Adrenal gland (tissue), 12 donors: Measurements from ENCODE around the gene FOSB. TPM values are rescaled to one million over a fixed set of nuclear protein-coding genes. Genes with fewer than 3 reads are reported as not detected.

Experiments
- DNase-seq, 7 donors: peaks; one replicate each; pipeline ENCODE4 v3.0.0-alpha.2; 2019 to 2020
- H3K27ac ChIP-seq, 5 donors: fragments of 200-600 bp; sonication (generic) in 4 of 5; 1 replicate in 3 of 5; 2 replicates in 2 of 5; pipeline versions ENCODE4 v1.5.1 to v1.8.0; 2016 to 2020; ENCODE audit warnings: mild to moderate bottlenecking in 1 of 5
- H3K27me3 ChIP-seq: fragments of 200-600 bp; 2 replicates; pipeline ENCODE4 v1.8.0; 2021
- H3K36me3 ChIP-seq, 2 donors: fragments of 200-600 bp; replicated peaks in 1 of 2; 1 replicate in 1 of 2; 2 replicates in 1 of 2; pipeline versions ENCODE4 v1.5.1 to v1.8.0; 2018 to 2022
- H3K4me1 ChIP-seq, 2 donors: fragments of 200-600 bp; replicated peaks in 1 of 2; 1 replicate in 1 of 2; 2 replicates in 1 of 2; pipeline versions ENCODE4 v1.5.1 to v1.8.0; 2018 to 2021
- H3K4me3 ChIP-seq, 4 donors: fragments of 200-600 bp; sonication (generic) in 3 of 4; one replicate each; pipeline ENCODE4 v1.5.1; 2016 to 2018
- H3K9me3 ChIP-seq, 3 donors: fragments of 200-600 bp; sonication (generic) in 1 of 3; replicated peaks in 1 of 3; 1 replicate in 2 of 3; 2 replicates in 1 of 3; pipeline versions ENCODE4 v1.5.1 to v1.8.0; 2016 to 2021
- CTCF ChIP-seq, 6 experiments: fragments of 450-650 bp in 4 of 6; fragments of 200-600 bp in 2 of 6; sonication (generic) in 1 of 6; IDR thresholded peaks; 1 replicate in 5 of 6; 2 replicates in 1 of 6; pipeline versions ENCODE4 v1.5.1 to v1.8.0; 2016 to 2021; ENCODE audit warnings: antibody characterized with exemption in 6 of 6, mild to moderate bottlenecking in 2 of 6, moderate library complexity in 1 of 6
- POLR2A ChIP-seq, 2 donors: fragments of 450-650 bp; IDR thresholded peaks; one replicate each; pipeline ENCODE4 v1.6.1; 2017; ENCODE audit warnings: antibody characterized with exemption in 2 of 2, mild to moderate bottlenecking in 2 of 2, moderate library complexity in 1 of 2
- WGBS, 4 donors: extraction: QIAGEN DNeasy Blood & Tissue Kit in 2 of 4; methylation state at CpG; one replicate each; pipeline versions ENCODE4 v1.1.5 to v1.1.7; 2013 to 2017; 5-methylcytosine and 5-hydroxymethylcytosine counted together
- intact Hi-C, 2 donors: fragments of 100-400 bp; cut with DNase I; formaldehyde crosslinking; loops; one replicate each; pipeline versions ENCODE4 v1.14.1 to v1.15.0; 2022 to 2023
- polyA plus RNA-seq, 3 donors: library from polyadenylated mRNA; stranded (reverse); fragments of 200-250 nt in 2 of 3; fragments of 350-450 nt in 1 of 3; fragmentation: Illumina TruSeq in 1 of 3; extraction: RNeasy Lipid Tissue Mini Kit (QIAGEN cat#74804) in 1 of 3; gene quantifications; one replicate each; pipeline ENCODE4 v1.2.3, GENCODE V29; 2013 to 2014
- total RNA-seq, 9 donors: library from RNA; depleted of rRNA in 4 of 9; stranded (reverse); fragments of >200 nt in 4 of 9; fragments of 120-200 nt in 1 of 9; fragmentation: NEBNext Ultra II Directional in 1 of 9; extraction: Animal tissue kit (Norgen Biotek cat#: 25700) in 1 of 9; gene quantifications; one replicate each; pipeline versions ENCODE4 v1.1.0 to v1.2.4, GENCODE V29; 2013 to 2023
- donor health status: healthy with polysubstance abuse.
- donor health status: Bipolar disorder and iron deficiency.
- donor health status: DM: yes; HTN: yes; CAD: no.
- donor health status: DM: no; HTN: no; CAD: no.
- donor health status: DM: no; HTN: no; CAD: no.
- donor health status: DM: yes; HTN: yes; CAD: no.

Gene FOSB
- total and polyA plus RNA-seq, 12 donors: 0.95 to 21.7 (median 3.6) TPM

GRCh38 chr19:45419895-45420294 is 47.9 kb upstream of the FOSB start:
- DNase-seq: no peak
- TF ChIP-seq POLR2A (IDR thresholded peaks at IDR 0.05) (no peak), CTCF (IDR thresholded peaks at IDR 0.05) (no peak)
- Histone ChIP-seq H3K9me3 (no peaks in the 10 kb centered on the region), H3K27me3 (no peaks in the 10 kb centered on the region), H3K4me3 (no peak overlapping the region), H3K27ac (peak overlapping the region in 1 of 5 donors; percentile 60), H3K36me3 (peaks cover 0 to 40% of the 10 kb centered on the region in 2 donors), H3K4me1 (peaks cover 17 to 20% of the 10 kb centered on the region in 2 donors)
- 30 to 41% methylated on average over 3 of the region's 3 CpGs; no CpG with 5 or more reads in 2 of the 4 donors for WGBS, 4 donors
- intact Hi-C loops: no loop called here

DNA sequence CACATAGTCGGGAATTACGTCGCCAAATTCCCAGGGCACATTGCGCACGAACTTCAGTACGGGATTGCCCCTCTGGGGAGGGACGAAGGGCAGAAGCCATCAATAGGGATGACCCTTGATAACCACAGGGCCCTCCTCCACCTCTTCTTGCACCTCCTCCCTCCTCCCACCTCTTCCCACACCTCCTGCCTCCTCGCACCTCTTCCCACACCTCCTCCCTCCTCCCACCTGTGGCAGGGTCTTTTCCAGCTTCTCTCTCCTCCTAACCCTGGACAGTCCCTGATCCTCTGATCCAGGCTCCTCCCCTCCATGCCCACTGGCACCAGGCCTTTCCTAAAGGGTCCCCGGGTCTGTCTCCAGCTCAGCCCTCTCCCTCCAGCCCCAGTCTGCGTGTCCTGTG is 47.4 kb upstream of the FOSB start:
- Histone ChIP-seq H3K9me3 (no peaks in the 10 kb centered on the region), H3K27me3 (no peaks in the 10 kb centered on the region), H3K36me3 (peaks cover 0 to 39% of the 10 kb centered on the region in 2 donors), H3K27ac (peak overlapping the region in 1 of 5 donors; percentile 11), H3K4me1 (peaks cover 21 to 24% of the 10 kb centered on the region in 2 donors), H3K4me3 (no peak overlapping the region)
- no peak for DNase-seq
- intact Hi-C loops: no loop called here
- WGBS, 4 donors: 85 to 89% (median 87%) methylated on average over 8 to 10 of the region's 10 CpGs
- TF ChIP-seq CTCF (IDR thresholded peaks at IDR 0.05): no peak
- TF ChIP-seq POLR2A (IDR thresholded peaks at IDR 0.05): no peak

- Histone ChIP-seq H3K4me1 (peaks cover 23 to 27% of the 10 kb centered on the region in 2 donors), H3K9me3 (no peaks in the 10 kb centered on the region)
- intact Hi-C loops: no loop called here
These were observed 46.9 kb upstream of the FOSB start for GRCh38 chr19:45420871-45421270.

DNA sequence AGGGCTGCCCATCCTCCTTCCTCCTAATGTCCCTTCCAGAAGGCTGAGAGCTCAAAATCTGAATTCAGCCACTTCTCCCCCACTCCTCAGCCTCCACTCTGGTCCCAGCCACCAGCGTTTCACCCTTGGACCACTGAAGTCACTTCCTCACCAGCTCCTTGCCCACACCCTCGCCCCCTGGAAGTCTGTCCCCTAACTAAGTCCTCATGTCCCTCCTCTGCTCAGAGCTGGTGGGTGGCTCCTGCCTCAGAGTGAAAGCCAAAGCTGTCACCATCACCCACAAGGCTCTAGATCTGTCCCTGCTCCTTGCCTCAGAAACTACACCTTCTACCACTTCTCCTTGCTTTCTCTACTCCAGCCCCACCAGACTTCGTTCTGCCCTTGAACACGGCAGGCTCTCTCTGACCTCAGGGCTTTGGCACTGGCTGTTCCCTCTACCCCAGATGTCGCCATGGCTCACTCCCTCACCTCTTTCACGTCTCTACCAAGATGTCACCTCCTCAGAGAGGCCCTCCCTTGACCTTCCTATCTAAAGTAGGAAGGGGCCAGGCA is 45.8 kb upstream of the FOSB start:
- no peaks in the 10 kb centered on the region for H3K9me3 ChIP-seq
- no peaks in the 10 kb centered on the region for H3K27me3 ChIP-seq
- H3K36me3 ChIP-seq: peaks cover 0 to 28% of the 10 kb centered on the region in 2 donors
- DNase-seq: no peak
- H3K4me1 ChIP-seq: peaks cover 23 to 27% of the 10 kb centered on the region in 2 donors
- no peak overlapping the region for H3K4me3 ChIP-seq
- H3K27ac ChIP-seq: peak overlapping the region in 1 of 5 donors; percentile 5
- TF ChIP-seq POLR2A (IDR thresholded peaks at IDR 0.05) (no peak), CTCF (IDR thresholded peaks at IDR 0.05) (no peak)
- intact Hi-C loops: no loop called here
- 67 to 70% (median 67%) methylated on average over 6 of the region's 6 CpGs for WGBS, 4 donors

More at GRCh38 chr19:45420871-45421270, 46.9 kb upstream of the FOSB start:
- Histone ChIP-seq H3K27me3 (no peaks in the 10 kb centered on the region), H3K4me3 (no peak overlapping the region), H3K36me3 (peaks cover 0 to 36% of the 10 kb centered on the region in 2 donors), H3K27ac (no peak overlapping the region)
- TF ChIP-seq CTCF (IDR thresholded peaks at IDR 0.05): no peak
- TF ChIP-seq POLR2A (IDR thresholded peaks at IDR 0.05): no peak
- DNase-seq: no peak
- 84 to 94% (median 88%) methylated on average over 6 of the region's 6 CpGs for WGBS, 4 donors
